Hepatocyte (in vitro differentiated cells): ENCODE data around the gene MAPK11. TPM values are rescaled to one million over a fixed set of nuclear protein-coding genes. Genes with fewer than 3 reads are reported as not detected.

Experiments
- DNase-seq: peaks from one replicate; pipeline ENCODE4 v3.0.0-alpha.2; 2016; ENCODE audit warnings: low spot score
- H2AFZ ChIP-seq: fragments of 200-600 bp; sonication (generic); 2 replicates; pipeline ENCODE4 v1.6.0; 2016; ENCODE audit warnings: antibody characterized with exemption, mild to moderate bottlenecking
- H3K27ac ChIP-seq: fragments of 200-600 bp; sonication (generic); 2 replicates; pipeline ENCODE4 v1.5.1; 2016; ENCODE audit warnings: mild to moderate bottlenecking
- H3K27me3 ChIP-seq: fragments of 200-600 bp; sonication (generic); 2 replicates; pipeline ENCODE4 v1.6.1; 2016
- H3K36me3 ChIP-seq: fragments of 200-600 bp; sonication (generic); replicated peaks from 2 replicates; pipeline ENCODE4 v1.5.1; 2016; ENCODE audit warnings: low read depth; ENCODE audit not compliant: insufficient read depth
- H3K4me1 ChIP-seq: fragments of 200-600 bp; sonication (generic); 2 replicates; pipeline ENCODE4 v1.5.1; 2016; ENCODE audit warnings: mild to moderate bottlenecking, moderate library complexity; ENCODE audit not compliant: insufficient read depth
- H3K4me2 ChIP-seq: fragments of 200-600 bp; sonication (generic); 2 replicates; pipeline ENCODE4 v1.6.0; 2016
- H3K4me3 ChIP-seq: fragments of 200-600 bp; sonication (generic); 2 replicates; pipeline ENCODE4 v1.5.1; 2016; ENCODE audit warnings: mild to moderate bottlenecking
- H3K79me2 ChIP-seq: fragments of 200-600 bp; sonication (generic); 2 replicates; pipeline ENCODE4 v1.6.0; 2017; ENCODE audit warnings: mild to moderate bottlenecking
- H3K9me2 ChIP-seq: fragments of 200-600 bp; sonication (generic); replicated peaks from 2 replicates; pipeline ENCODE4 v1.6.0; 2017; ENCODE audit warnings: mild to moderate bottlenecking; ENCODE audit not compliant: insufficient read depth
- H3K9me3 ChIP-seq: fragments of 200-600 bp; sonication (generic); 2 replicates; pipeline ENCODE4 v1.5.1; 2016; ENCODE audit warnings: low read depth, mild to moderate bottlenecking
- H4K20me1 ChIP-seq: fragments of 200-600 bp; sonication (generic); 2 replicates; pipeline ENCODE4 v1.6.0; 2016; ENCODE audit warnings: mild to moderate bottlenecking; ENCODE audit not compliant: insufficient read depth, poor library complexity, severe bottlenecking
- CTCF ChIP-seq: fragments of 200-600 bp; sonication (generic); IDR thresholded peaks from 2 replicates; pipeline ENCODE4 v1.5.1; 2016; ENCODE audit warnings: antibody characterized with exemption, mild to moderate bottlenecking; ENCODE audit not compliant: poor library complexity
- EZH2 ChIP-seq: fragments of 200-600 bp; sonication (generic); IDR thresholded peaks from 2 replicates; pipeline ENCODE4 v1.6.1; 2016; ENCODE audit warnings: antibody characterized with exemption, mild to moderate bottlenecking, borderline replicate concordance
- EZH2phosphoT487 ChIP-seq: fragments of 200-600 bp; sonication (generic); IDR thresholded peaks from one replicate; pipeline ENCODE4 v1.6.1; 2018; ENCODE audit warnings: antibody characterized with exemption, mild to moderate bottlenecking, low read depth, moderate library complexity; ENCODE audit not compliant: unreplicated experiment, severe bottlenecking
- WGBS: methylation state at CpG from one replicate; pipeline ENCODE4 v1.1.6; 2016; ENCODE audit warnings: low lambda C conversion rate; ENCODE audit errors: missing lambda C conversion rate; 5-methylcytosine and 5-hydroxymethylcytosine counted together
- polyA plus RNA-seq: library from polyadenylated mRNA; unstranded; fragments of >200 nt; fragmentation: Nextera tagmentation; extraction: Ambion mirVana; gene quantifications from 2 replicates; pipeline ENCODE4 v1.2.1, GENCODE V29; 2016
- total RNA-seq: library from RNA; depleted of rRNA; stranded (reverse); fragments of >200 nt; gene quantifications from 2 replicates; pipeline ENCODE4 v1.2.3, GENCODE V29; 2014

Gene MAPK11
- total and polyA plus RNA-seq, 2 experiments from 2014 or later, result 1.1 to 2.3 TPM

GRCh38 chr22:50283821-50284220 lies 13.6 kb upstream of the MAPK11 start:
- H2AFZ ChIP-seq, result no peak overlapping the region
- H3K9me3 ChIP-seq, result no peaks in the 10 kb centered on the region
- H3K27me3 ChIP-seq, result no peaks in the 10 kb centered on the region
- H3K27ac ChIP-seq, result no peak overlapping the region
- H3K4me2 ChIP-seq, result no peak overlapping the region
- H4K20me1 ChIP-seq, result peaks cover 12% of the 10 kb centered on the region
- TF ChIP-seq EZH2, result no peak
- TF ChIP-seq EZH2phosphoT487, result no peak
- no peak for TF ChIP-seq CTCF
- H3K9me2 ChIP-seq, result no peaks in the 10 kb centered on the region
- peaks cover 20% of the 10 kb centered on the region for H3K79me2 ChIP-seq
- no peak overlapping the region for H3K4me3 ChIP-seq
- DNase-seq, result no peak
- 97% methylated on average over 25 of the region's 30 CpGs for WGBS
- H3K4me1 ChIP-seq, result peaks cover 12% of the 10 kb centered on the region
- H3K36me3 ChIP-seq, result no peaks in the 10 kb centered on the region

DNA sequence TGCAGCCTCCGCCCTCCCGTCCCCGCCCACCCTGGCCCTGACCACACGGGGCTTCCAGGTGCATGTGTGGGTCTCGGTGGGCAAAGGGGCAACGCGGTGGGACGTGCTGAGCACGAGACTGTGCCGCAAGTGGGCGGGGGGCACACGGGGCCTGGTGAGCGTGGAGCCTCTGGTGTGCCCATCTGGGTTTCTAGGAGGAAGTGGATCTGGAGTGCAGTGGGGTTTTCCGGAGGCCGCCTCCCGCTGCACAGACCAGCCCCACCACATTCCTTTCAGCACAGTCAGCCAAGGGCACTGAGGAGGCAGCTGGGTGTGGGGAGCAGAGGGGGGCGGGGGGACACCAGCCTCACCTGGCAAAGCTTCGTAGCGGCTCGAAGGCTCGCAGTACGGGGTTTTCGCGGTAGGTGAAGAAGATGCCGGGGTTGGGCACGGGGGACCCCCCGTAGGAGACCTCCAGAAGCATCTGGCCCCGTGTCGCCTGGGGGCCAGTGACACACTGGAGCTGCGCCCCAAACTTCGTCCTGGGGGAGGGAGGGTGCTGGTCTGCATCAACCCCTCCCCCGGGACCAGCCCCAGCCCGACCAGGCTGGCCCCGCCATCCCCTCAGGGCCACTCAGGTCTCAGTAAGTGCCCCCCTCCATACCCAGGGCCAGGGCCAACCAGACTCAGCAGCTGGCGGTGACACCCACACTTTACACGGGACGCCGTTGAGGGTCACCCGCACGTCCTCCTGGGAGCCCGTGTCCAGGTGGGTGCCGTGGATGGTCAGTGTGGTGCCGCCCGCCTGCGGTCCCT lies 12.4 kb upstream of the MAPK11 start:
- H3K4me2 ChIP-seq, result peak overlapping the region; percentile 66
- no peaks in the 10 kb centered on the region for H3K9me3 ChIP-seq
- H3K27ac ChIP-seq, result peak overlapping the region; percentile 92
- H3K4me3 ChIP-seq, result no peak overlapping the region
- H2AFZ ChIP-seq, result no peak overlapping the region
- TF ChIP-seq EZH2 (no peak), CTCF (no peak), EZH2phosphoT487 (no peak)
- WGBS, result 82% methylated on average over 36 of the region's 45 CpGs
- H3K4me1 ChIP-seq, result peaks cover 12% of the 10 kb centered on the region
- no peaks in the 10 kb centered on the region for H3K9me2 ChIP-seq
- no peaks in the 10 kb centered on the region for H3K36me3 ChIP-seq
- H3K27me3 ChIP-seq, result no peaks in the 10 kb centered on the region
- H3K79me2 ChIP-seq, result peaks cover 7% of the 10 kb centered on the region
- DNase-seq, result peak; percentile 89
- H4K20me1 ChIP-seq, result no peaks in the 10 kb centered on the region

GRCh38 chr22:50281957-50282356 lies 11.8 kb upstream of the MAPK11 start:
- H3K4me3 ChIP-seq, result no peak overlapping the region
- H4K20me1 ChIP-seq, result no peaks in the 10 kb centered on the region
- TF ChIP-seq EZH2phosphoT487 (no peak), CTCF (no peak), EZH2 (no peak)
- H3K27ac ChIP-seq, result peak overlapping the region; percentile 92
- H2AFZ ChIP-seq, result no peak overlapping the region
- H3K4me2 ChIP-seq, result peak overlapping the region; percentile 66
- no peaks in the 10 kb centered on the region for H3K9me3 ChIP-seq
- no peak for DNase-seq
- WGBS, result 96% methylated on average over 23 of the region's 25 CpGs
- H3K9me2 ChIP-seq, result no peaks in the 10 kb centered on the region
- peaks cover 5% of the 10 kb centered on the region for H3K79me2 ChIP-seq
- no peaks in the 10 kb centered on the region for H3K27me3 ChIP-seq
- no peaks in the 10 kb centered on the region for H3K36me3 ChIP-seq
- peaks cover 12% of the 10 kb centered on the region for H3K4me1 ChIP-seq

DNA sequence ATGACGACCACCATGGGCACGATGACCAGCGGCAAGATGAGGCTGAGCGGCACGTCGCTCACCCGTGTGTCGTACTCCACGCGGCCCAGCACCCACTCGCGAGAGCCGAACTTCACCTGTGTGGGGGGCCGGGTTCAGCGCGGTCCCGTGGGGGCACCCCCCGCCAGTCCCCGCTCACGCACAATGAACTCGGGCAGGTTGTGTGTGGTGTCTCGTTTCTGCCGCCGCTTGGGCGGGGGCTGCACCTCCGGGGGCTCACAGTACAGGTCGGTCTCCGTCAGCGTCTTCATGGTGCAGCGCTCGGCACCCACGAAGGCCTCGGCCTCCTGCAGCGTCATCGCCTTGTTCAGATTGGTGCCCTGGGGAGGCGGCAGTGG lies 11.2 kb upstream of the MAPK11 start:
- WGBS, result 98% methylated on average over 15 of the region's 36 CpGs
- no peaks in the 10 kb centered on the region for H3K9me3 ChIP-seq
- H3K27me3 ChIP-seq, result no peaks in the 10 kb centered on the region
- DNase-seq, result no peak
- H3K9me2 ChIP-seq, result no peaks in the 10 kb centered on the region
- H2AFZ ChIP-seq, result no peak overlapping the region
- no peak for TF ChIP-seq EZH2
- TF ChIP-seq EZH2phosphoT487, result no peak
- TF ChIP-seq CTCF, result no peak
- H3K27ac ChIP-seq, result no peak overlapping the region
- H3K36me3 ChIP-seq, result no peaks in the 10 kb centered on the region
- no peak overlapping the region for H3K4me2 ChIP-seq
- H3K4me1 ChIP-seq, result peaks cover 12% of the 10 kb centered on the region
- H3K4me3 ChIP-seq, result no peak overlapping the region
- peaks cover 5% of the 10 kb centered on the region for H3K79me2 ChIP-seq
- no peaks in the 10 kb centered on the region for H4K20me1 ChIP-seq
